ENCODE data around the gene AHCTF1.
"Not testable (repeated sequence)": the region's sequence is repeated elsewhere in the genome, so short reads cannot be mapped to it uniquely, and the experiment has no call there.

AHCTF1 gene

DNA sequence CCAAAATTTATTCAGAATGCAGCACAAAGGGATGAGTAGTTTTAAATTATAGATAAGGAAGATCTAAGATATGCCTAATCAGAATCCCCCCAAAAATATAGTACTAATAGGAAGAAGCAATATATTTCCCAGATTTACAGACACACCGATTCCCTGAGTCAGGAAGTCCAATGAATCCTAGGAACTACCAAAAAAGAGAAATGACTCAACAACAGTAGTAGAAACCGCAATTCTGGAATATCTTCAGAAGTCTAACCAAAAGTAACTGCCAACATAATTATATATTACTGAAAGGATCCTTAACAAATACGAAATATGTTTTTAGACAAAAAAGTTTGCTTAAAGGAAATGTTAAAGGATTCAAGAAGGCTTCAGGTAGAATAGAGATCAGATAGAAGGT, 10.3 kb downstream of the AHCTF1 start:
- DNase-seq: no peak

DNA sequence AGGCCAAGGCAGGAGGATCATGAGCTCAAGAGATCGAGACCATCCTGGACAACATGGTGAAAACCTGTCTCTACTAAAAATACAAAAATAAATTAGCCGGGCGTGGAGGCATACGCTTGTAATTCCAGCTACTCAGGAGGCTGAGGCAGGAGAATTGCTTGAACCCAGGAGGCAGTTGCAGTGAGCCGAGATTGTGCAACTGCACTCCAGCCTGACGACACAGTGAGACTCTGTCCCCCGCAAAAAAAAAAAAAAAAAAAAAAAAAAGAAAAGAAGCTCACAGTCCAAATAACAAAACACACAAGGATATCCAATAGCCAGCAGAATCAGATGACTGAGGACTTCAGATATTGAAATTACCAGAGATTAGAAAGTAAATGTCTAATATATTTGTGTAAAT, 11.8 kb downstream of the AHCTF1 start:
- DNase-seq: no peak

- DNase-seq: not testable (repeated sequence)
Observed at GRCh38 chr1:246916026-246916923, 15.5 kb downstream of the AHCTF1 start.

- peak; percentile 31 for DNase-seq
Observed at GRCh38 chr1:246907472-246907871, 24.3 kb downstream of the AHCTF1 start.

GRCh38 chr1:246906833-246907232, 24.9 kb downstream of the AHCTF1 start:
- no peak for DNase-seq

- DNase-seq: no peak
Observed at GRCh38 chr1:246901874-246902273, 29.9 kb downstream of the AHCTF1 start.

GRCh38 chr1:246897302-246897701, 34.4 kb downstream of the AHCTF1 start:
- DNase-seq: no peak

DNA sequence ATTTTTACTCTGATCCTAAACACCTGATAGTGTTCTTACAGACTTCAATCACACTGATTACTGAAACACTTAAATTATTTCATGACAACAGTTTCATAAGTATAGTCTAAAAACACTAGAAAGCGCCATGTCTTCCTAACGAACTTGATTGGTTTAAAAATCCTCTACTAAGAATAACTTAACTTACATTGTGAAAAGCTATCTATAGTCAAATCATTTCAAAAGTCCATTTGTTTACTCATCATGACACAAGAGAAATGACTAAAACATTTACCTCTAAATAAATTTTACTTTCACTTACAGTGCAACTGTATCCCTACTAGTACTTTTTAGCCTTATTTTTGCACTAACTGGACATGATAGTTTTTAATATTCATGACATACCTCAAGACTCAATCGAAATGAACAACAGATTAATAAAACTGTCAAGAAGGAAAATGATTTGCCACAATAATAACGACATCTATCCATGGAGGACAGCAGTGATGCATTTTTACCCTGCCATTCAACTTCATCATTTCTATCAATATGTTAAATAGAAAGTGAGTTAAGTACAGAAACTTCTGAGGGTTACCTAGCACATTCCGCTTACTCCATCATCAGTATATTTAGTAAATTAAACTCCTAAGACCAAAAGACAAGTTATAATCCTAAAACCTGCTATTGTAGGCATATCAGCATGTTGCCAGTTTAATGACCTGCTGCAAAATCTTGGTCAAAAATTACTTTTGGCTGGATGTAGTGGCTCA, 38.4 kb downstream of the AHCTF1 start:
- no peak for DNase-seq

DNA sequence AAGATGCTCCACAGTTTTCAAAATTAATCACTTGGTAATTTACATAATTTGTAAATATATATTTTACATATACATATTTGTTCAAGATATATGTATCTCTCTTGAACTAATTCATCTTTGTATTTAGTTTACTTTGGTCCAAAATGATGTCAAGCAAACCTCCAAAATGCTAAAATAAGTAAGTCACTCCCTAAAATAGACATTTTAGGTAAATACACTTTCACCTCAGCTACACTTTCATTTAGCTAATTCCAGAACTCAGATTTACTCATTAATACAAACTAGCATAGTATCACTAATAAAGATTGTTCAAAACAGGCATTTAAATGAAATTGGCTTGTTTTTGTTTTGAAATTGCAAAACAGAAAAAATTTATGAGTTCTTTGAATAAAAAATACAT, 40.6 kb downstream of the AHCTF1 start:
- DNase-seq: no peak

DNA sequence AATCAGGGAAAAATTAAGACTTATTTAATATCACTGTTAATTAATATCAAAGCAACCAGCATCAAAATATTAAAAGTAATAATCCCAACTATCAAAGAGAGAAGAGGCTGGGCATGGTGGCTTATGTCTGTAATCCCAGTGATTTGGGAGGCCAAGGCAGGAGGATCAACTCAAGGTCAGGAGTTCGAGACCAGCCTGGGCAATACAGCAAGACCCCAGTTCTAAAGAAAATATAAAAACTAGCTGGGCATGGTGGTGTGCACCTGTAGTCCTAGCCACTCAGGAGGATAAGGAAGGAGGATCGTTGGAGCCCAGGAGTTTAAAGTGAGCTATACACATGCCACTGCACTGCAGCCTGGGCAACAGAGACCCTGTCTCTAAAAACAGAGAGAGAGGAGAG, 43.2 kb downstream of the AHCTF1 start:
- DNase-seq: no peak

DNA sequence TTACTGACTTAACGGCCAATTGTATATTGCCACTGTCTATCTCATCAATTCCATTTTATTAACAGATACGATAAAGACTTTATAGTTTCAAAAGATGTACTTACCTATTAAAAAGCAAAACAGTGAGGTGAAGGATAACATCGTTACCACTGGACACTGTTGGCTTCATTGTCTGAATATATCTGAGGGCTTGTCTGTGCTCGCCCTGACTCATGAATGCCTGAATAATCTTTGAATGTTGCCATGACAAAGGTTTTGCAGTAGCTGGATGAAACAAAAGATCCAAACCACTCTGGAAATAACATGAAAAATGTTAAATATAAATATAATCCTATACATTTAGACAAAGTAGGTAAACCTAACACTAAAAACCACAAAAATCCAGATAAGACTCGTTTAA, 46.4 kb downstream of the AHCTF1 start:
- not testable (repeated sequence) for DNase-seq

DNA sequence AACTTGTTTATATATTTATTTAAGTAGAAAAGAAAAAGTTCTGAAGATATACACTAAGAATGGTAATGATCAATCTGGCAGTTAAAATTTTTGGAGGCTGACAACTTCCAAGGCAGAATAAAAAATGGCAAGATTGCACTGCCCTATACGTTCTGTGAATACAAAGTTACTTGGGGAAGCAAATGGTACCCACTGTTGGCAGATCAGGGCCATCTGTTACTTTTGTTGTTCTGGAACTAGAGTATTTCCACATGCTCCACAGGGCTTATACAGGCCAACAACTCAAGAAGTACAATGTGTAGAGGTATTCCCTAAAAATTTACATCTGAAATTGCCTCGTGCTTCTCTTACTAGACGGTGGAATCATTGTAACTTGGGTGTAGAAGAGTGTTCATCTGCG, 53.2 kb downstream of the AHCTF1 start:
- no peak for DNase-seq

DNA sequence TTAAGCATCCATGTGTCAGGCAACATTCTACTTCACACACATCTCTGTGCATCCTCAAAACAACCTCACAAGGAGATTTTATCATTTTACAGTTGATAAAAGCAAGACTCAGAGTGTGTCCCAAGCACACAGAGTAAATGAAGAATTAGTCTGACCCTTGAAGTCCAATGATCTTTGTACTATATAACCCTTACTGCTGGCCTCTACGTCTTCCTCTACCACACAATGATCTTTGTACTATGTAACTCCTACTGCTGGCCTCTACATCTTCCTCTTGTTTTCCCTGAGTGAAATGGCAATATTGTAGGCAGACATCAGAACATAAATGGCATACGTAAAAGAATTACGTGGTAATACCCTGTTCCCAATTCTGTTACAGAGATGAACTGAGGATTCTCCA, 55.3 kb downstream of the AHCTF1 start:
- DNase-seq: no peak

- DNase-seq: peak; percentile 70
Observed at GRCh38 chr1:246875041-246876026, 56.4 kb downstream of the AHCTF1 start.

GRCh38 chr1:246865921-246866320, 65.8 kb downstream of the AHCTF1 start:
- DNase-seq: no peak

GRCh38 chr1:246863791-246864190, 68.0 kb downstream of the AHCTF1 start:
- not testable (repeated sequence) for DNase-seq

- no peak for DNase-seq
Observed at GRCh38 chr1:246860401-246860800, 71.3 kb downstream of the AHCTF1 start.

DNA sequence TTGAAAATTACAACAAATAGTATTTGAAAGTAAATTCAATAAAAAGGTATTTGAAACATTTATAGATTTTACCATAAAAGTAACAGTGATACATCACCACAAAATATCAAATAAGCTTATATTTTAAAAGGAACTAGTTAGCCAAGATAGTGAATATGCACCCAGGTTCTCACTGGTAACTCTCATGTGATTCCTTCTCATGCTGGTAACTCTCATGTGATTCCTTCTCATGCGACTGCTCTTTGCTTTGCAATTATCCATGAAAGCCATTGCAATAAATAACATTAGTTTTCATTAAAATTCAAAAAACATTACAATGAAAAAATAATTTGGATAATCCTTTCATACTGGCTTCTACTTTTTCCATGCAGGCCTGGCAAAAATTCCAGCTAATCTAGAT, 75.4 kb downstream of the AHCTF1 start:
- no peak for DNase-seq

DNA sequence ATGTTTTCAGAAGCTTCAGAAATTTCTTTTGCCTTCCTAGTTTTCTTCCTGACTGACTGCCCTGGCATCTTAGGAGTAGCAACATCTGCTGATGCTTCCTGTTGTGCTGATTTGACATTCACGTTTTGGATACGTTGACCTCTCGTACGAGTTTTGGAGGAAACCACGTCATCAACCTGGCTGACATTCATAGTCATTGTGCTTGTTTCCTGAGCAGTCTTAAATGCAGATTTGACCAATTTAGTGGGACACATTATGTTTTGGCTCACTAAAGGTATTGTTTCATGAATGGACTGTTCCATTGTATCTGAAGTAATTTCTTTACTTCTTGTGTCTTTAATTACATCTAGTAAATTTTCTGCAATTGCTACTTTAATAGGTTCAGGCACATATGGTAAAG, 81.1 kb downstream of the AHCTF1 start:
- DNase-seq: not testable (repeated sequence)

GRCh38 chr1:246843876-246844275, 87.9 kb downstream of the AHCTF1 start:
- DNase-seq: no peak

GRCh38 chr1:246840761-246841160, 91.0 kb downstream of the AHCTF1 start:
- not testable (repeated sequence) for DNase-seq

DNA sequence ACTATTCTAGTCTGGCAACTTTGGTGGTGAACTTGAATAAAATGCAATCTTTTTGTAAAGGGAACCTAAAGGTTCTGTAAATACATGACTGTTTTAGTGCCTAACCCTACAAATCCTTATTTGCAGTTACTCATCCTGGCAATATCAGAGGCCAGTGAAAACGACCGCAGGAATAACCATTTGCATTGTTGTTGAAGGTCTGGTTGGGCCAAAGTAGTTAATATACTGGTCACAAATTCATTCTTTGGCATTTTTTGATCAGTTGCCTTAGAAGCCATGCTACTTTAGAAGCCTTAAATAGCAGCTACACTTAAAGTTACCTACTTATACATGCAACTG, 93.7 kb downstream of the AHCTF1 start:
- DNase-seq: no peak
